ENCODE measurements around the gene RREB1.

The RREB1 gene

DNA sequence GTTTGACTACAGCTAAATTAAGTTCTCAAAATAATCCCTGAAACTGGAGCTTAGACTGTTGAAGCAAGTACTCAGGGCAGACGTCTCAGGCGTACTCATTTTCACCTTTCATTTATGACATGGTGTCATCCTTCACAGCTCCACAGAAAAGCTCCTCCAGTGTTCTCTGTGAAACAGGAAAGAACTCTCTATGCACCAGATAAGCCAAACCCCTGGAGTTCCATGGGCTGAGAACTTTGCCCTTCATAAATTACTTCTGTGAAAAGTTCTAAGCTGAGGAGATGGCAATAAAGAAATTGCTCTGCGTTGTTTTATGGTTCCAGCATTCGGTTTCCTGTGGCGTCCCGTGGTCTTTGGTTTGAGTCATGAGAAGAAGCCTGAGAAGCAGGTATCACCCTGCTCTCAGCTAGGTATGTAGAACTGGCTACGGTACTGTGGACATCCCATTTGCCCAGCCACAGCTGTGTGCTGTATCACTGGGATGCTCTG lies 20.2 kb upstream of the RREB1 start:
- Histone ChIP-seq H3K36me3 (replicated peaks) (no peaks in the 10 kb centered on the region), H3K27ac (no peak overlapping the region), H3K27me3 (replicated peaks) (no peaks in the 10 kb centered on the region), H3K4me3 (ENCODE audit: low read depth, low read length) (no peak overlapping the region)
- in situ Hi-C loops (cut with HindIII; ENCODE audit: low pct_ligation_motif_present, low sequenced_read_pairs), result no loop called here
- no peak for DNase-seq
- TF ChIP-seq, protein P1, sequence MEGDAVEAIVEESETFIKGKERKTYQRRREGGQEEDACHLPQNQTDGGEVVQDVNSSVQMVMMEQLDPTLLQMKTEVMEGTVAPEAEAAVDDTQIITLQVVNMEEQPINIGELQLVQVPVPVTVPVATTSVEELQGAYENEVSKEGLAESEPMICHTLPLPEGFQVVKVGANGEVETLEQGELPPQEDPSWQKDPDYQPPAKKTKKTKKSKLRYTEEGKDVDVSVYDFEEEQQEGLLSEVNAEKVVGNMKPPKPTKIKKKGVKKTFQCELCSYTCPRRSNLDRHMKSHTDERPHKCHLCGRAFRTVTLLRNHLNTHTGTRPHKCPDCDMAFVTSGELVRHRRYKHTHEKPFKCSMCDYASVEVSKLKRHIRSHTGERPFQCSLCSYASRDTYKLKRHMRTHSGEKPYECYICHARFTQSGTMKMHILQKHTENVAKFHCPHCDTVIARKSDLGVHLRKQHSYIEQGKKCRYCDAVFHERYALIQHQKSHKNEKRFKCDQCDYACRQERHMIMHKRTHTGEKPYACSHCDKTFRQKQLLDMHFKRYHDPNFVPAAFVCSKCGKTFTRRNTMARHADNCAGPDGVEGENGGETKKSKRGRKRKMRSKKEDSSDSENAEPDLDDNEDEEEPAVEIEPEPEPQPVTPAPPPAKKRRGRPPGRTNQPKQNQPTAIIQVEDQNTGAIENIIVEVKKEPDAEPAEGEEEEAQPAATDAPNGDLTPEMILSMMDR (IDR thresholded peaks at IDR 0.05; ENCODE audit: low read depth, low read length, missing control alignments), result no peak

DNA sequence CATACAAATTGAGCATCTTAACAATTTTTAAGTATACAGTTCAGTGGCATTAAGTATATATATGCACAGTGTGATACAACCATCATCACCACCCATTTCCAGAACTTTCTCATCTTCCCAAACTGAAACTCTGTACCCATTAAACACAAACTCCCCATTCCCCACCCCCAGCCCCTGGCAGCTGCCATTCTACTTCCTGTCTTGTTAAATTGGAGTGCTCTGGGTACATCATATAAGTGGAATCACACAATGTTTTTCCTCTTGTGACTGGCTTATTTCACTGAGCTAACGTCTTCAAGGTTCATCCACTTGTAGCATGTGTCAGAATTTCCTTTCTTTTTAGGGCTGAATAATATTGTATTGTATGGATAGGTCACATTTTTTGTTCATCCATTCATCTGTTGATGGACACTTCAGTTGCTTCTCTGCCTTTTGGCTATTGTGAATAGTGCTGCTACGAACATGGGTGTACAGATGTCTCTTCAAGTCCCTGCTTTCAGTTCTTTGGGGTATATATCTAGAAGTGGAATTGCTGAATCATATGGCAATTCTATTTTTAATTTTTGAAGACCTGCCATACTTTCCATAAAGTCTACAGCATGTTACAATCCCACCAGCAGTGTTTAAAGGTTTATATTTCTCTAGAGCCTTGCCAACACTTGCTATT lies 19.6 kb upstream of the RREB1 start:
- TF ChIP-seq, protein P1 (IDR thresholded peaks at IDR 0.05; ENCODE audit: low read depth, low read length, missing control alignments), result no peak
- no peak overlapping the region for H3K4me3 ChIP-seq (ENCODE audit: low read depth, low read length)
- in situ Hi-C loops (cut with HindIII; ENCODE audit: low pct_ligation_motif_present, low sequenced_read_pairs), result no loop called here
- no peak for DNase-seq
- H3K36me3 ChIP-seq (replicated peaks), result no peaks in the 10 kb centered on the region
- no peaks in the 10 kb centered on the region for H3K27me3 ChIP-seq (replicated peaks)
- H3K27ac ChIP-seq, result no peak overlapping the region

DNA sequence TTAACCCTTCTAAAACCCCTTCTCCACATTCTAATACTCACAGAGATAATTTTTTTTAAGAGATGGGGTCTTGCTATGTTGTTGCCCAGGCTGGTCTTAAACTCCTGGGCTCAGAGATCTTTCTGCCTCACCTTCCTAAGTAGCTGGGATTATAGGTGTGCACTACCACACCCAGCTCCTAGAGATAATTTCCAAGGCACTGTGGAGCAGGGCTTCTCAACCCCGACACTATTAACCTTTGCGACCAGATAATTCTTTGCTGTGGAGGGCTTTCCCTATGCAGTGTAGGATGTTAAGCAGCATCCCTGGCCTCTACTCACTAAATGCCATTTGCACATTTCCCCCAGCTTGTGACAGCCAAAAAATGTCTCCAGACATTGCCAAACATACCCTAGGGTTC lies 8.8 kb upstream of the RREB1 start:
- no peaks in the 10 kb centered on the region for H3K36me3 ChIP-seq (replicated peaks)
- in situ Hi-C loops (cut with HindIII; ENCODE audit: low pct_ligation_motif_present, low sequenced_read_pairs), result no loop called here
- H3K27ac ChIP-seq, result no peak overlapping the region
- H3K4me3 ChIP-seq (ENCODE audit: low read depth, low read length), result no peak overlapping the region
- H3K27me3 ChIP-seq (replicated peaks), result no peaks in the 10 kb centered on the region
- no peak for DNase-seq
- TF ChIP-seq, protein P1 (IDR thresholded peaks at IDR 0.05; ENCODE audit: low read depth, low read length, missing control alignments), result no peak

DNA sequence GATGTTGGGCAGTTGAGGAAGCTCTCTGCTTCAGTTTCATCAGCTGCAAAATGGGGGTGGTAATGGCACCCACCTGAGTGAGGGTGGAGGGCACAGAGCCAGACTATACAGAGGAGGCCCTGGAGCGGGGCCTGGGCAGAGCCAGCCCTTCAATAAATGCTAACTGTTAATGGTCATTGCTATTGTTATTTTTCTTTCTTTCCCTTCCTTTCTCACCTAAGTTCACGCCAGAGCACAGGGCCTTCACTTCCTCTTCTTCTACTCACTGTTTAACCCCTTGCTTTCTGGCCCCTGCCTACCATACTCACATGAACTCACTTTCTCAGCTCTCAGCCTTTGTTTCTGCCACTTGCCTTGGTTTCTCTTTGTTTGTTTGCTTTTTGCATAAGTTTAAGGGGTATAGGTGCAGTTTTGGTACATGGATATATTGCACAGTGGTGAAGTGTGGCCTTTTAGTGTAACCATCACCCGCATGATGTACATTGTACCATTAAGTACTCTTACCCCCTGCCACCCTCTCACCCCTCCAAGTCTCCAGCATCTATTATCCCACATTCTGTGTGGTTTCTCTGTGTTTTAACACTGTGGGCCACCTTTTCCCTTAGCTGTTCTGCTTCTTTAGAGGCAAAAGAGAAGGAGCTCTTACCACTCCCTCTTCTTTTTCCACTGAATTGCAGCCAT lies 7.5 kb upstream of the RREB1 start:
- TF ChIP-seq, protein P1 (IDR thresholded peaks at IDR 0.05; ENCODE audit: low read depth, low read length, missing control alignments), result no peak

DNA sequence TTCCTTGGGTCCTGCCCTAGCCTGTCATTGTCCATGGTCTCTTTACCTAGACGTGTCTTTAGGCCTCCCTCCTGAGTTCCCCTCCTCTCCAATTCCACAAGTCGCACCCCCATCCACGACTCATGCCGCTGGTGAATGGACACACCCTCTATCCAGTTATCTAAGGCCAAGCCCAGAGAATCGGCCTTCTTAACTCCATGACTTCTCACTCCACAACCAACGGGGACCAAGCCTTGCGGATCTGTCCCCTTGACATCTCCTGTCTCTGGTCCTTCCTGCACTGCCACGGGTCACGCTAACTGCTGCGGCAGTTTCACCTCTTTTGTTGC lies 7.0 kb upstream of the RREB1 start:
- TF ChIP-seq, protein P1 (IDR thresholded peaks at IDR 0.05; ENCODE audit: low read depth, low read length, missing control alignments), result no peak
- H3K4me3 ChIP-seq (ENCODE audit: low read depth, low read length), result no peak overlapping the region
- no peaks in the 10 kb centered on the region for H3K36me3 ChIP-seq (replicated peaks)
- no peaks in the 10 kb centered on the region for H3K27me3 ChIP-seq (replicated peaks)
- H3K27ac ChIP-seq, result no peak overlapping the region
- no peak for DNase-seq
- in situ Hi-C loops (cut with HindIII; ENCODE audit: low pct_ligation_motif_present, low sequenced_read_pairs), result no loop called here

More for the DNA sequence above, 7.5 kb upstream of the RREB1 start:
- no peak overlapping the region for H3K4me3 ChIP-seq (ENCODE audit: low read depth, low read length)
- in situ Hi-C loops (cut with HindIII; ENCODE audit: low pct_ligation_motif_present, low sequenced_read_pairs), result no loop called here
- no peaks in the 10 kb centered on the region for H3K27me3 ChIP-seq (replicated peaks)
- no peak overlapping the region for H3K27ac ChIP-seq
- no peaks in the 10 kb centered on the region for H3K36me3 ChIP-seq (replicated peaks)
- no peak for DNase-seq
